Measurements from ENCODE around the gene LRRC8E. TPM values are rescaled to one million over a fixed set of nuclear protein-coding genes. Genes with fewer than 3 reads are reported as not detected.
A peak's percentile ranks its signal among the peaks of the same experiment; 100 is the strongest.

Gene LRRC8E
- total RNA-seq, 1 donor from 2014 or later: not detected

GRCh38 chr19:7846155-7846646 is 42.1 kb upstream of the LRRC8E start:
- H3K4me1 Mint-ChIP-seq (ENCODE audit: low read depth, unreplicated experiment): no peaks in the 10 kb centered on the region
- peaks cover under 1% of the 10 kb centered on the region for H3K36me3 Mint-ChIP-seq (ENCODE audit: unreplicated experiment)
- DNase-seq: no peak
- peaks cover 3% of the 10 kb centered on the region for H3K27me3 Mint-ChIP-seq (ENCODE audit: unreplicated experiment)
- no peak for TF ChIP-seq CTCF (IDR thresholded peaks at IDR 0.05; ENCODE audit: partially characterized antibody, unreplicated experiment)
- H3K9me3 Mint-ChIP-seq (ENCODE audit: unreplicated experiment): peaks cover 1% of the 10 kb centered on the region
- H3K4me3 Mint-ChIP-seq (ENCODE audit: unreplicated experiment): no peak overlapping the region
- H3K27ac Mint-ChIP-seq (ENCODE audit: unreplicated experiment): no peak overlapping the region

- no peak overlapping the region for H3K27ac Mint-ChIP-seq (ENCODE audit: unreplicated experiment)
- no peak for DNase-seq
- no peak for TF ChIP-seq CTCF (IDR thresholded peaks at IDR 0.05; ENCODE audit: partially characterized antibody, unreplicated experiment)
- H3K4me1 Mint-ChIP-seq (ENCODE audit: low read depth, unreplicated experiment): no peaks in the 10 kb centered on the region
- H3K27me3 Mint-ChIP-seq (ENCODE audit: unreplicated experiment): peaks cover 3% of the 10 kb centered on the region
- H3K4me3 Mint-ChIP-seq (ENCODE audit: unreplicated experiment): no peak overlapping the region
- H3K9me3 Mint-ChIP-seq (ENCODE audit: unreplicated experiment): peaks cover 4% of the 10 kb centered on the region
- H3K36me3 Mint-ChIP-seq (ENCODE audit: unreplicated experiment): no peaks in the 10 kb centered on the region
Measured at GRCh38 chr19:7847664-7848063, 40.6 kb upstream of the LRRC8E start.

GRCh38 chr19:7848779-7849457 is 39.4 kb upstream of the LRRC8E start:
- DNase-seq: no peak
- no peak for TF ChIP-seq CTCF (IDR thresholded peaks at IDR 0.05; ENCODE audit: partially characterized antibody, unreplicated experiment)
- H3K27ac Mint-ChIP-seq (ENCODE audit: unreplicated experiment): no peak overlapping the region

GRCh38 chr19:7849631-7849999 is 38.7 kb upstream of the LRRC8E start:
- H3K27me3 Mint-ChIP-seq (ENCODE audit: unreplicated experiment): peaks cover 6% of the 10 kb centered on the region
- DNase-seq: no peak
- no peak for TF ChIP-seq CTCF (IDR thresholded peaks at IDR 0.05; ENCODE audit: partially characterized antibody, unreplicated experiment)
- no peak overlapping the region for H3K27ac Mint-ChIP-seq (ENCODE audit: unreplicated experiment)
- H3K4me1 Mint-ChIP-seq (ENCODE audit: low read depth, unreplicated experiment): peaks cover 3% of the 10 kb centered on the region
- no peaks in the 10 kb centered on the region for H3K36me3 Mint-ChIP-seq (ENCODE audit: unreplicated experiment)
- H3K9me3 Mint-ChIP-seq (ENCODE audit: unreplicated experiment): peaks cover 5% of the 10 kb centered on the region
- H3K4me3 Mint-ChIP-seq (ENCODE audit: unreplicated experiment): no peak overlapping the region

More at GRCh38 chr19:7848779-7849457, 39.4 kb upstream of the LRRC8E start:
- peaks cover 3% of the 10 kb centered on the region for H3K4me1 Mint-ChIP-seq (ENCODE audit: low read depth, unreplicated experiment)
- H3K4me3 Mint-ChIP-seq (ENCODE audit: unreplicated experiment): no peak overlapping the region
- peaks cover 5% of the 10 kb centered on the region for H3K9me3 Mint-ChIP-seq (ENCODE audit: unreplicated experiment)
- peaks cover 6% of the 10 kb centered on the region for H3K27me3 Mint-ChIP-seq (ENCODE audit: unreplicated experiment)
- H3K36me3 Mint-ChIP-seq (ENCODE audit: unreplicated experiment): no peaks in the 10 kb centered on the region

- H3K27me3 Mint-ChIP-seq (ENCODE audit: unreplicated experiment): peaks cover 7% of the 10 kb centered on the region
- H3K4me1 Mint-ChIP-seq (ENCODE audit: low read depth, unreplicated experiment): peaks cover 3% of the 10 kb centered on the region
- peaks cover 5% of the 10 kb centered on the region for H3K9me3 Mint-ChIP-seq (ENCODE audit: unreplicated experiment)
- TF ChIP-seq CTCF (IDR thresholded peaks at IDR 0.05; ENCODE audit: partially characterized antibody, unreplicated experiment): no peak
- no peak overlapping the region for H3K4me3 Mint-ChIP-seq (ENCODE audit: unreplicated experiment)
- no peaks in the 10 kb centered on the region for H3K36me3 Mint-ChIP-seq (ENCODE audit: unreplicated experiment)
- peak; percentile 63 for DNase-seq
- peak overlapping the region; percentile 28 for H3K27ac Mint-ChIP-seq (ENCODE audit: unreplicated experiment)
Measured at GRCh38 chr19:7850000-7850813, 38.1 kb upstream of the LRRC8E start.
